UCSD-AML1 (cell line): ENCODE data around the gene FOLR1.
"Not testable (repeated sequence)": the region's sequence is repeated elsewhere in the genome, so short reads cannot be mapped to it uniquely, and the experiment has no call there.

Experiments
- DNase-seq: peaks from one replicate; lab custom pipeline; 2025; ENCODE audit not compliant: unreplicated experiment; lab: John Stamatoyannopoulos, UW

FOLR1 gene

DNA sequence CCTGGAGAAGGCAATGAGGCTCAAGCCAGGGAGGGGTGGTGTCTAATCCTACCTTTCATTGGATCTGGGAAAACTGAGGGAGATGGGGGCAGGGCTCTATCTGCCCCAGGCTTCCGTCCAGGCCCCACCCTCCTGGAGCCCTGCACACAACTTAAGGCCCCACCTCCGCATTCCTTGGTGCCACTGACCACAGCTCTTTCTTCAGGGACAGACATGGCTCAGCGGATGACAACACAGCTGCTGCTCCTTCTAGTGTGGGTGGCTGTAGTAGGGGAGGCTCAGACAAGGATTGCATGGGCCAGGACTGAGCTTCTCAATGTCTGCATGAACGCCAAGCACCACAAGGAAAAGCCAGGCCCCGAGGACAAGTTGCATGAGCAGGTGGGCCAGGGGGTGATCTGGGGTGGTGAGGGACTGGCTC, at the start of gene FOLR1:
Gene FOLR1 (plus strand): TSS at position 180 of the 421 bp plus-strand sequence. CDS start 34 bp downstream, at position 214.
- no peak for DNase-seq

DNA sequence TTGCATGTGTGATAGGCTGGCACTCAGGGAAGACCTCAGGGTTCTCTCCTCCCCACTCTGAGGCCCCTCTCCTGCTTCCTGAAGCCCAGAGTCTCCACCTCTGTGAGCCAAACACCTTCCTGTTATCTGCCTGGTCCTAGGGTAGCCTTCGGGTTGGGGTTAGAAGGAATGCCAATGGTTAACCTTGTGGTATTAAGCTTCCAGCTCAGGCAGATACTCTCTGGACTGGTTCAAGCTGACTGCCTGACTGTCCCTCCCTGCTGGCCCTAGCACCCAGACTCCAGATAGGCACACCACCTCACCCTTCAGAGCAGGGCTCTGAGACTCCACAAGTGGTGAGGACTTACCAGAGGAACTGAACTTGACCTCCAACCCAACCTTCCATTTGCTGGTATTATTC, 49.4 kb upstream of the FOLR1 start:
- not testable (repeated sequence) for DNase-seq

DNA sequence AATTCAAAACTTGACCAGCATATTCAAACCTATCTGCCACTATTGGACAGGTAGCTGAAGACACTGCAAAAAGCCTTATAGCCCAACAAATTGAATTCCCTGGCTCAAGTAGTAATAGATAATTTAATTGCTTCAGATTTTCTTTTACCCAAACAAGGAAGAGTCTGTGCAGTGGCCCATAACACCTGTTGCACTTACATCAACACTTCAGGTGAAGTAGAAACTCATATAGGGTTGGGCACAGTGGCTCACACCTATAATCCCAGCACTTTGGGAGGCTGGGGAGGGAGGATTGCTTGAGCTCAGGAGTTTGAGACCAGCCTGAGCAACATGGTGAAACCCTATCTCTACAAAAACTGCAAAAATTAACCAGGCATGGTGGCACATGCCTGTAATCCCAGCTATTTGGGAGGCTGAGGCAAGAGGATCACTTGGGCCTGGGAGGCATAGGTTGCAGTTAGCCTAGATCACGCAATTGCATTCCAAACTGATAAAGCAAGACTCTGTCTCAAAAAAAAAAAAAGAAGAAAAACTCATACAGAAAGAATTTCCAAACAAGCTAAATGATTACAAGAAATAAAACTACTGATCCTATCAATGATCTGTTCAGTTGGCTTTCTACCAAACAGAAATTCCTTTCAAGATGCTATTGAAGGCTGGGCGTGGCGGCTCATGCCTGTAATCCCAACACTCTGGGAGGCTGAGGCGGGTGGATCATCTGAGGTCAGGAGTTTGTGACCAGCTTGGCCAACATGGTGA, 47.0 kb upstream of the FOLR1 start:
- DNase-seq = no peak

GRCh38 chr11:72146625-72147024, 45.3 kb upstream of the FOLR1 start:
- no peak for DNase-seq

DNA sequence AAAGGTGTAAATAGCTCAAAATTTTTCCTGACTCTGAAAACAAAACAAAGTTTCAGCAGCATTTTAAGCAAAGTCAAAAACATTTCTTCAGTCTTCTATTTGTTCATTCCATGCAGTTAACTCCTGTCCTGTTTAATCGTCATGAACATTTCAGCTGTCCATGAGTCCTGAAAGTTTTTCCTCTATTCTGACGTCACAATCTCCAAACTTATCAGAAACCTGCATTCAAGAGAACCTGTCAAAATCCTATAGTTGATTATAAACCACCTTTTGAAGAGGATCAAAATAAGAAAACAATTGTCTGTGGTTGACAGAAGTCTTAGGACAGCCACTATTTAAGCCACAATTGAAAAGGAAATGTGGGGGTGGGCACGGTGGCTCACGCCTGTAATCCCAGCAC, 41.1 kb upstream of the FOLR1 start:
- DNase-seq = no peak

- DNase-seq = not testable (repeated sequence)
Measured at GRCh38 chr11:72153874-72154273, 38.1 kb upstream of the FOLR1 start.

GRCh38 chr11:72154816-72155215, 37.1 kb upstream of the FOLR1 start:
- no peak for DNase-seq

DNA sequence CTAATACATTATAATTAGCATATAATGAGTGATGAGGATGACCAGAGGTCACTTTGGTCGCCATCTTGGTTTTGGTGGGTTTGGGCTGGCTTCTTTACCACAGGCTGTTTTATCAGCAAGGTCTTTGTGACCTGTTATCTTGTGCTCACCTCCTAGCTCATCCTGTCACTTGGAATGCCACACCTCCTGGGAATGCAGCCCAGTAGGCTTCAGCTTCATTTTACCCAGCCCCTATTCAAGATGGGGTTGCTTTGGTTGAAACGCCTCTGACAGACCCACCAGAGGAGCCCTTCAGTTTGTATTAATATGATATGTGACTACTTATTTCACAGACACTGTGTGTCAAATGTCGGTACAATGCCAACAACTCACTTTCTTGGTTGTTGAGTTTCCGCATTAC, 36.2 kb upstream of the FOLR1 start:
- no peak for DNase-seq

- no peak for DNase-seq
Measured at GRCh38 chr11:72157131-72157530, 34.8 kb upstream of the FOLR1 start.

GRCh38 chr11:72160319-72160718, 31.6 kb upstream of the FOLR1 start:
- no peak for DNase-seq

DNA sequence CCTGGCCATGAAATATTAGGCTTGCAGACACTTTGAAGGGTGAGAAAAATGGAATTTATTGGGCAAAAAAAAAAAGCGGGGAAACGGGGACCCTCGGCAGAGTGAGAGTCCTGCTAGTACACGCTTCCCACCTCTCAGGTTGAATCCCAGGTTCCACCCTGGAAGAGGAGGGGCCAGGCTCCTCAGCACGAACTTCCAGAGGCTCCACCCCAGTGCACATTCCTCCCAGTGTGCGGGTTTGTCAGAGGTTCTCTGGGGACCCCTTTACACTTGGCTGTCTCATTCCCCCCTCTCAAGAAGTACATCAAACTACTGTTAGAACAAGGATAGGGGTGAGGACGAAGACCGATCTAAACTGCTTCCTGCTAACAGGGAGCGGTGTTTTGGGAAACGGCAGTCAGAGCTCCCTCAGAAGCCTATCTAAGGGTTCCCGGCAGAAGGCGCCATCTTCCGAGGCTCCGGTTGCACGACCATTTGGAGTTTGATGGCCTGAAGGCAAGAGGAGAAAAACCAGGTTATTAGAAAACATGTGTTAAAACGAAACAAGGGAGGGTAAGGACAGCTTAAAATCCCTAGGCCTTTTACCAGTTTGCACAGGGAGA, 28.9 kb upstream of the FOLR1 start:
- no peak for DNase-seq

GRCh38 chr11:72164187-72164586, 27.8 kb upstream of the FOLR1 start:
- not testable (repeated sequence) for DNase-seq

DNA sequence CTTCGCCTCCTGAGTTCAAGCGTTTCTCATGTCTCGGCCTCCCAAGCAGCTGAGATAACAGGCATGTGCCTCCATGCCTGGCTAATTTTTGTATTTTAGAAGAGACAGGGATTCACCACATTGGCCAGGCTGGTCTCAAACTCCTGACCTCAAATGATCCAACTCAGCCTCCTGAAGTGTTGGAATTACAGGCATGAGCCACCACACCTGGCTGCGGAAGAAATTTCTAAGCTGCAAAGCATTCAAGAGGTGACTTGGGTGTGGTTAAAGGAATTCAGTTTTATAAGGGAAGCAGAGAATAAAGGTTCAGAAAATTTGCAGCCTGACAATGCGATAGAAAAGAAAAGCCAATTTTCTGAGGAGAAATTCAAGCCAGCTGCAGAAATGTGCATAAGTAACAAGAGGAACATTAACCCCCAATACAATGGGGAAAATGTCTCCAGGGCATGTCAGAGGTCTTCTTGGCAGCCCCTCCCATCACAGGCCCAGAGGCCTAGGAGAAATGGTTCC, 22.8 kb upstream of the FOLR1 start:
- not testable (repeated sequence) for DNase-seq

- not testable (repeated sequence) for DNase-seq
Measured at GRCh38 chr11:72169754-72170153, 22.2 kb upstream of the FOLR1 start.

DNA sequence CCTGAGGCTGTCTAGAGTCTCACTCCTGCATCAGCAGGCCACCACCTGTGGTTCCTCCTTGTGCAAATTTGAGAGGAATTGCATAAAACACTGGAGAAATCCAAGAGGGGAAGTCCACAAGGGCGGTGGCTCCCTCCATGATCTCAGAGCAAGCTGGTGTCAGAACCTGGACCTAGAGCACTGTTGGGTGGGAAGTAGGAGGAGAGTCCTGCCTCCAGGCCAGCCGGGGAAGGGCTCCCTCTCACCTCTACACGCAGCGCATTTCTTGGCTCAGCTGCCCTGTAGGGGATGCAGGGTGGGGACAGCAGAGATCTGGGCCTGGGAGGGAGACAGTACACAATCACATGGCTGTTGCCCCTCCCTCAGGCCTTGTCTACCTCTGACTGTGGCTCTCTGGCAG, 19.9 kb upstream of the FOLR1 start:
- not testable (repeated sequence) for DNase-seq

- no peak for DNase-seq
Measured at GRCh38 chr11:72173291-72173690, 18.6 kb upstream of the FOLR1 start.

DNA sequence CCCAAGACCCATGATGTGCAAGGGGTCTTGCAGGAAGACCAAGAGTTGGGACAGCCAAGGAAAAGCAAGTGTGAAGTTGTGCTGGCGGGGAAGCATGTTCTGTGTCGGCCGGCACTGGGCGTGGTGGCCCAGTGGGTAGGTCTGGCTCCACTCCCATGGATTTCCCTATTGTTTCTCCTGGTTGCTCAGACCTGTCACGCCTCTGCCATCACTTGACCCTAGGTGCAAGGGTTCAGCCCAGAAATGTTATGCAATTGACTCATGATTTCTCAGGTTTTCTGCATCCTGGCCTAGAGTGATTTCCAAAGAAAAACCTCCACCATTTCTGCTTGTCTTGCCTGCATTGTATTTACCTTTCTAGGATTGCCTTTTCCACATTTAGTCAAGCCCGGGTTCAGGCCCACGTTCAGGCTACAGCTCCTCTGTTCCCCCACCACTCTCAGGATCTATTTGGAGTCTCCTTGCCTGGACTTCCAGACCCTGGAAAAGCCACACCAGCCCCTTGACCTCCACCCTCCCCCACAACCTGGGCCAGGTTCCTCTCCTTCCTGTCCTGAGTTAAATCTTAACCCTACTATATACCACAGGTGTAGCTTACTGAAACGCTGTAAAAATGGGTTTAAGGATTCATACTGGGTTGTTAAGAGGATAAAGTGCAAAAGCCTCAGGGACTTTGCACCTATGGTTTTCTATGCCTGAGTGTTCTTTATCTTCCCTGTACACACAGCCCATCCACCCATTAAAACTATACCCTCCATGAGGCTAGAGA, 17.5 kb upstream of the FOLR1 start:
- DNase-seq = no peak

- no peak for DNase-seq
Measured at GRCh38 chr11:72177656-72178055, 14.3 kb upstream of the FOLR1 start.

GRCh38 chr11:72179049-72179803, 12.7 kb upstream of the FOLR1 start:
- DNase-seq = no peak

DNA sequence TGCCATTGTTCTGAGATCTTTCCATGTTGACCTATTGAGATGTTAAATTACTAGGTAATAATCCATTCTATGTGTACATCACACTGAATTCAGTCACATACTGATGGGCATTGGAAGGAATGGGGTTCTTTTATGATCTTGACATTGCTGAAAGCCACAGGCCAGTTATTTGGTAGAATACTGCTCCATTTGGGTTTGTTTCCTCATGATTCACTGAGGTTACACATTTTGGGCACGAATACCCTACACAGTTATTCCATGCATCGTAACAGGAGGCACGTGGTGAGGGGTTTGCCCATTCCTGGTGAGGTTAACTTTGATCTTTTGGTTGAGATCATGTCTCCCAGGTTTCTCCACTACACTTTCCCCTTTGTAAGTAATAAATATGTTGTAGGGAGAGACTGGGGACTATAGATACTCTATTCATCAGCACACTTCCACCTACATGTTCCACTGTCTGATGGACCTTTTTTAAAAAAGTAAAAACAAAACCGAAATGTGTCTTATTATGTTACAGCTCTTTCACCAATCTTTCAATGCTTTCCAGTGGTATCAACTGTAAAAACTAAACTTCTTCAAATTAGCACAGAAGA, 12.0 kb upstream of the FOLR1 start:
- DNase-seq = no peak
